Activated T-cell treated with anti-CD3 and anti-CD28 coated beads for 4 hours (primary cell): ENCODE measurements around the gene B4GAT1.
A peak's percentile ranks its signal among the peaks of the same experiment; 100 is the strongest.
"Not testable (repeated sequence)": the region's sequence is repeated elsewhere in the genome, so short reads cannot be mapped to it uniquely, and the experiment has no call there.

Experiments used
- DNase-seq: peaks from one replicate; pipeline ENCODE4 v3.0.0-alpha.2; 2020

The B4GAT1 gene

GRCh38 chr11:66335531-66336233, 11.7 kb downstream of the B4GAT1 start:
- DNase-seq, result no peak

- DNase-seq, result no peak
These were observed 12.6 kb downstream of the B4GAT1 start for GRCh38 chr11:66334605-66335442.

- DNase-seq, result no peak
These were observed 13.4 kb downstream of the B4GAT1 start for GRCh38 chr11:66333896-66334604.

- DNase-seq, result no peak
These were observed 14.1 kb downstream of the B4GAT1 start for GRCh38 chr11:66333220-66333877.

DNA sequence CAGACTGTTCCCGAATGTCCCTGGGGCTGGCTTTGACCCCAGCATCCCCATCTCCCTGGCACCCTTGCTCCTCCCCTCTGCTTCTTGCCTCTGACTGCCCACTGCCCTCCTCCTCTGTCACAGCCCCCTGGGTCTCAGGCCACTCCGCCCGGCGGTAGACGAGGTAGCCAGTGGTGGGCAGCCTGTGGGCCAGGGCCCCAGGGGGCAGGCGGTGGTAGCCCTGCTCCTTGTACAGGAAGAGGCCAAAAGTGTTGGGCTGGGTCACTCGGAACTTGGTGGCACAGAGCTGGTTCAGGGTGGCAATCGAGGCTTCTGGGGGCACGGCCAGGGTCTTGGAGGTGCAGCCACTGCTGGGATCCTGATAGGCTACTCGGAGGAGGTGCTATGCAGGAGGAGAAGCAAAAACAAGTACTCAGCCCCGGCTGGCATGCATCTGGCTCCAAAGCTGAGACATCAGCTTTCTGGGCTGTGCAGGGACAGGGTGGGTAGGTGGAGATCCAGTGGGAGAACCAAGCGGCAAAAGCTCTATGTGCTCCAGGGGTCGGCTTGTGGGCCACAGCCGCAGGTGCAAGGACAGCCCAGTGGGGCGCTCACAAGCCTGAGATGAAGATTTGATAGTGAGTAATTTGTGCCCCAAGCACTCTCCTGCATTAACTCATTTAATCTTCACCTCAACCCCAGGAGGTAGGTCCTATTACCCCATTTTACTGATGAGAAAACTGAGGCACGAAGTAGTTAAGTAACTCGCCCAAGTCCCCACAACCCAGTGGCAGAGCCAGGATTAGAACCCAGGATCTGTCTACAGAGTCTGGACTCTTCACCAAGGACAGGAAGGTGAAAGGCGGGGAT, 14.8 kb downstream of the B4GAT1 start:
- no peak for DNase-seq

DNA sequence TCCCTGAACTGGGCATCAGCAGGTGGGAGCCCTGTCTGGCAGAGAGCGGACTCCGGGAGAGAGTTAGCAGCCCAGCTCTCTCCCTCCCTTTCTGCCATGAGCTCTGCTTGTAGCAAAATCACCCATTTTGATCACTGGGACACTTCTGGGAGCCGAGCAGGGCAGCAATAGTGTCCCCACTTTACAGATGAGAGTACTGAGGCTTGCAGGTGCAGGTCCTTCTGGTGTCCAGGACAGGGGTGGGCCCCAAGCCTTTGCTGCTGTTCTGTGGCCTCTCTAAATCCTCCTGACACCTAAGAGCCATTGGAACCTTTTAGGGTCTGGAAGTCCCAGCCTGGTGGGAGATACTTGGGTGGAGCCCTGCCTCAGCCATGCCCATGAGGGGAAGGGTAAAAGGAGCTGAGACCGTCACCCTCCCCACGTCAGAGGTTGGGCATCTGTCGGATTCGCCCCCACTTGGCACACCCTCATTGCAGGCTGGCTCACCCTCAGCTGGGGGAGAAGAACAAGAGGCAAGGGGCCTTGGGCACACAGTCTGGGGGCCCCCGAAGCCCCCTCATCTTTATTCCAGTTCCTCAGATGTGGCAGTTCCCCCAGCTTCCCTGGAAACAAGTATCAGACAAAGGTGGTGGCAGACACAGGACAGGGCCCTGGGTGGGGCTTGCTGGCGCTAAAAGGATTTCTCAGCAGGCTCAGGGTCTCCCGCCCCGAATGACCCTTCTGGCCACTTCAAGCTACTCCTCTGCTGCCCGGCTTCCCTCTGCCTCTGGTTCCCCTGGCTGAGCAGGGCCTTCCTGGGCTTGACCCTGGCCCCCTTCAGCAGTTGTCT, 15.7 kb downstream of the B4GAT1 start:
- DNase-seq, result no peak

GRCh38 chr11:66330931-66331330, 16.5 kb downstream of the B4GAT1 start:
- DNase-seq, result no peak

DNA sequence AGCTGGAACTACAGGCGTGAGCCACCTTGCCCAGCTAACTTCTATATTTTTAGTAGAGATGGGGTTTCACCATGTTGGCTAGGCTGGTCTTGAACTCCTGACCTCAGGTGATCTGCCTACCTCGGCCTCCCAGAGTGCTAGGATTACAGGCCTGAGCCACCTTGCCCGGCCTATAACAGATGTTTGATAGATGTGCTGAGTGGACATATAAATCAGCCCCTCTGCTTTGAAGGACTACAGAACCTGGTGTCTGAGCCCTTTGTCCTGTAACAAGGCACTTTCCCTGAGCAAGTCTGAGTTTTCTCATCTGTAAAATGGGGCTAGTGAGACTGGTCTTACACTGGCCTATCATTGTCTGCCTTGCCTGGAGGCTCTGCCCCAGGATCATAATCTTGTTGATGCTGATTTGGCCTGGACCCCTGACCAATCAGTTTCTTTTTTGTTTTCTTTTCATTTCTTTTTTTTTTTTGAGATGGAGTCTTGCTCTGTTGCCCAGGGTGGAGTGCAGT, 18.2 kb downstream of the B4GAT1 start:
- DNase-seq, result no peak

- peak; percentile 72 for DNase-seq
These were observed 18.9 kb downstream of the B4GAT1 start for GRCh38 chr11:66328302-66329144.

GRCh38 chr11:66328031-66328301, 19.5 kb downstream of the B4GAT1 start:
- DNase-seq, result no peak

- no peak for DNase-seq
These were observed 20.0 kb downstream of the B4GAT1 start for GRCh38 chr11:66327171-66328030.

GRCh38 chr11:66326261-66327111, 20.9 kb downstream of the B4GAT1 start:
- DNase-seq, result no peak

DNA sequence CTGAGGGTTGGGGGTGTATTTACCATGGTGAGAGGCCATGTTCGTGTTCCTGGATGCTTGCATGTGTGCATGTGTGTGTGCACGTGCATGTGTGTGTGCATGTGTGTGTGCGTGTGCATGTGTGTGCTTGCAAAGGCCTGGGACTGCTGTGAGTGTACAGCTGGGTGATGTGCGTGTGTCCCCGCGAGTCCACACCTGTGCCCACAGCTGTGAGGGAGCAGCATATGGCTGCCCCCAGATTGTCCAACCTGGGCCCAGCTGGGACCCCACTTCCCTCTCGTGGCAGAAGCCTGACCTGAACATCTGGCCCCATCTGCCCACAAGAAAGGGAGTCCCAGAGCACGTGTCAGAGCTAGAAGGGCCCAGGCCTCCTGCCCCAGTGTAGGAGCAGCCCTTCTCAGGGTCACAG, 22.2 kb downstream of the B4GAT1 start:
- DNase-seq, result no peak

DNA sequence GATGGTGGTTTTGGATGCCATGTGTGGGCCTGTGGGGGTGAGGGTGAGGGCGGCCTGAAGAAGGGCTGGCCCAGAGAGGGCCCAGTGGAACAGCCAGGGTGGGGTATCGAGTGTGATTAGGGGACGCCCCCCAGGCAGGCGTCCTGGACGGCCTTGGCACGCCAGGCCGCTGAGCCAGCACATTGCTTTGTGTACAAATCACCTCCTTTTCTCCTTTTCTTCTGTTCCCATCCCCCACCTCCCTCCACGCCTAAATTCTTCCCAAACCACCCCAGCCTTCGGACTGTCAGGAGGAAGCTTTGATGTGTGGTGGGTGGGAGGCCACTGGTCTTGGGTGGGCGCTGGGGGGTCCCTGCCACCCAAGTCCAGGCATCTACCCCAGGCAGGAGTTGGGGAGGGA, 22.8 kb downstream of the B4GAT1 start:
- no peak for DNase-seq

- no peak for DNase-seq
These were observed 23.7 kb downstream of the B4GAT1 start for GRCh38 chr11:66323684-66324083.

GRCh38 chr11:66322732-66323427, 24.5 kb downstream of the B4GAT1 start:
- no peak for DNase-seq

DNA sequence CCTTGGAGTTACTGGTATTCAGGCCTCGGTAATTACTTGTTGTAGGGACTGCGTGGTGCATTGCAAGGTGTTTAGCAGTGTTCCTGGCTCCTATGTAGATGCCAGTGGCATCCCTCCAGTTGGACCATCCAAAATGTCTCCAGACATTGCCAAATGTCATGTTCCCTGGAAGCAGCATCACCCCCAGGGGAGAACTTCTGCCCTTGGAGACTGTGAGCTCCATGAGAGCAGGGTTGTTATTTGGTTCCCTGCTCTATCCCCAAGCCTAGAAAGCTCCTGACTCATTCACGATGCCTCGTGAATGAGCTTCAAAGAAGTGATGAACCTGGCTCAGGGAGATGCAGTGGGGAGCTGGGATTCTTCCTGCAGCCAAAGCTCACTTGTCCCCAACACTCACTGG, 25.8 kb downstream of the B4GAT1 start:
- DNase-seq, result no peak

DNA sequence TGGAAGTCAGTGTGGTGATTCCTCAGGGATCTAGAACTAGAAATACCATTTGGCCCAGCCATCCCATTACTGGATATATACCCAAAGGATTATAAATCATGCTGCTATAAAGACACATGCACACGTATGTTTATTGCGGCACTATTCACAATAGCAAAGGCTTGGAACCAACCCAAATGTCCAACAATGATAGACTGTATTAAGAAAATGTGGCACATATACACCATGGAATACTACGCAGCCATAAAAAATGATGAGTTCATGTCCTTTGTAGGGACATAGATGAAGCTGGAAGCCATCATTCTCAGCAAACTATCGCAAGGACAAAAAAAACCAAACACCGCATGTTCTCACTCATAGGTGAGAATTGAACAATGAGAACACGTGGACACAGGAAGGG, 26.7 kb downstream of the B4GAT1 start:
- DNase-seq, result not testable (repeated sequence)
